K562 (cell line): ENCODE data around the gene ARHGDIA. TPM values are rescaled to one million over a fixed set of nuclear protein-coding genes. Genes with fewer than 3 reads are reported as not detected.

Source experiments
- CREB1 ChIP-seq, 2 experiments: sonication (generic) in 1 of 2; formaldehyde crosslinking in 1 of 2; IDR thresholded peaks; 2 replicates each; pipeline versions ENCODE4 v1.6.1 to v1.8.0; 2012 to 2022; ENCODE audit warnings: inconsistent platforms in 1 of 2, mild to moderate bottlenecking in 1 of 2, missing genetic modification reagents in 1 of 2, moderate library complexity in 1 of 2
- FOXP1 ChIP-seq: sonication (generic); formaldehyde crosslinking; IDR thresholded peaks from 2 replicates; pipeline ENCODE4 v1.8.0; 2022; ENCODE audit warnings: mild to moderate bottlenecking, missing genetic modification reagents
- MGA ChIP-seq: fragments of 450-650 bp; IDR thresholded peaks from 2 replicates; pipeline ENCODE4 v1.6.1; 2016; ENCODE audit warnings: mild to moderate bottlenecking, moderate library complexity
- NFATC3 ChIP-seq: fragments of 450-650 bp; IDR thresholded peaks from 2 replicates; pipeline ENCODE4 v1.6.1; 2017; ENCODE audit warnings: mild to moderate bottlenecking
- NUFIP1 ChIP-seq: fragments of 450-650 bp; IDR thresholded peaks from 2 replicates; pipeline ENCODE4 v1.6.1; 2018; ENCODE audit not compliant: partially characterized antibody
- XRCC5 ChIP-seq: fragments of 200-400 bp; formaldehyde crosslinking; IDR thresholded peaks from 2 replicates; pipeline ENCODE4 v1.6.1; 2017; ENCODE audit warnings: low read depth, mild to moderate bottlenecking, low read length
- polyA plus RNA-seq, 8 experiments: library from polyadenylated mRNA; depleted of rRNA in 4 of 8; stranded (reverse) in 5 of 8; unstranded in 3 of 8; fragments of >200 nt; fragmentation: Nextera tagmentation in 2 of 8; fragmentation: Illumina TruSeq in 1 of 8; extraction: Ambion mirVana in 2 of 8; extraction: Trizol in 1 of 8; gene quantifications; 2 replicates each; pipeline versions ENCODE4 v1.2.1 to v1.2.3, GENCODE V29; 2011 to 2014; ENCODE audit warnings: inconsistent platforms in 1 of 8, missing spikeins in 1 of 8
- total RNA-seq, 7 experiments: library from RNA; depleted of rRNA in 6 of 7; stranded (reverse); fragments of >200 nt in 6 of 7; fragmentation: Illumina TruSeq in 2 of 7; extraction: Trizol in 2 of 7; gene quantifications; 2 replicates each; pipeline versions ENCODE4 v1.2.1 to v1.2.3, GENCODE V29; 2011 to 2021; ENCODE audit warnings: low replicate concordance in 1 of 7

The ARHGDIA gene
- total and polyA plus RNA-seq, 9 of the 15 experiments (the other 6 are each of a cell fraction or from before 2014, with no cell fraction given): 9.6 to 340 (median 97.6) TPM

DNA sequence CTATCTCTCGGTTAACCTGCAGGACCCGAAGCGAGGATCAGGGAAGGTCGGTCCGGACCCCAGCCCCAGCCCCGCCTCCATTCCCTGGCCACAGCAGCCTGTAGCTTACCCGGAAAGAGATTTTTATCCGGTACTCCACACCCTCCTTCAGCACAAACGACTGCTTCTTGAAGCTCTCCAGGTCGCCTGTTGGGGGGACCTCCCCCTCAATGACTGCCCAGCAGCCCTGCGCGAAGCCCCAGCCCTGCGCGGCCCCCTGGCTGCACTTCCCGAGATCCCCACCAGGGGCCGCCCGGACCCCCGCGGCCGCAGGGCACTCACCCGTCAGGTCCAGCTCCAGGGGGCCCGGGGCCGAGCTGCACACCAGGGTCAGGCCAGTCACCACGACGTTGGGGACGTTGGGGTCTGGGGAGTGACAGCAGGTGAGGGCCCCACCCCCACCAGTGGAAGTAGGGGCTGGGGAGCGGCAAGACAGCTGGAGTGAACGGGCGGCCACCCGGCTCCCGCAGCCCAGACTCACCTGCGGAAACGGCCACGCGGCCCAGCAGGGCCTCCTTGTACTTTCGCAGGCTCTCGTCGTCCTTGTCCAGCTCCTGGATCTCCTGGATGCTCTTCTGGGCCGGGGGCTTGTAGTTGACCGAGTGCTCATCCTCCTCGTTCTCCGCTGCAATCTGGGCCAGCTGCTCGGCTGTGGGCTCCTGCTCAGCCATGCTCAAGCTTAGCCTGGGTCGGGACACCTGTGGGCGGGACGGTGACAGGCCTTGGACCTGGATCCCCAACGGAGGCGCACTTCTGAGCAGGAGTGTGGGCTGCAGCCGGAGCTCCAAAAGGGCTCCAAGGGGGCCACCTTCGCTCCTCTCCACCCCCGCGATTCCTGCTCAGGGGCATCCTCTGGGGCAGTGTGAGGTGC, 1.7 kb downstream of the ARHGDIA start (continued):
- TF ChIP-seq MGA (peak; percentile 8; the same call in 1 of the 2 replicates), XRCC5 (peak; percentile 76; the same call in 1 of the 2 replicates), NUFIP1 (no peak), NFATC3 (no peak), FOXP1 (CRISPR knock-in tag) (no peak), CREB1 (IDR thresholded peaks at IDR 0.05) (no peak), CREB1 (CRISPR knock-in tag; IDR thresholded peaks at IDR 0.05) (no peak)
